Raji (cell line): Measurements from ENCODE around the gene HLA-DPB1.

Experiments
- POLR2A ChIP-seq: IDR thresholded peaks from 2 replicates; pipeline ENCODE4 v1.6.1; 2011; ENCODE audit warnings: low read depth, low read length, control low read depth; ENCODE audit not compliant: insufficient read depth

Gene HLA-DPB1

GRCh38 chr6:33112148-33112547, 36.4 kb downstream of the HLA-DPB1 start:
- TF ChIP-seq POLR2A: no peak

GRCh38 chr6:33113755-33114154, 38.0 kb downstream of the HLA-DPB1 start:
- TF ChIP-seq POLR2A: no peak

- TF ChIP-seq POLR2A: no peak
Measured at GRCh38 chr6:33114406-33114805, 38.6 kb downstream of the HLA-DPB1 start.

GRCh38 chr6:33116417-33116816, 40.6 kb downstream of the HLA-DPB1 start:
- no peak for TF ChIP-seq POLR2A

- no peak for TF ChIP-seq POLR2A
Measured at GRCh38 chr6:33116841-33117711, 41.3 kb downstream of the HLA-DPB1 start.

- no peak for TF ChIP-seq POLR2A
Measured at GRCh38 chr6:33117811-33118277, 42.1 kb downstream of the HLA-DPB1 start.

- TF ChIP-seq POLR2A: no peak
Measured at GRCh38 chr6:33118525-33119123, 42.8 kb downstream of the HLA-DPB1 start.

- no peak for TF ChIP-seq POLR2A
Measured at GRCh38 chr6:33120001-33120400, 44.2 kb downstream of the HLA-DPB1 start.

- TF ChIP-seq POLR2A: no peak
Measured at GRCh38 chr6:33123181-33123580, 47.4 kb downstream of the HLA-DPB1 start.

- TF ChIP-seq POLR2A: no peak
Measured at GRCh38 chr6:33123732-33124524, 48.1 kb downstream of the HLA-DPB1 start.

GRCh38 chr6:33124525-33124901, 48.7 kb downstream of the HLA-DPB1 start:
- TF ChIP-seq POLR2A: no peak

GRCh38 chr6:33124947-33125346, 49.2 kb downstream of the HLA-DPB1 start:
- TF ChIP-seq POLR2A: no peak

- TF ChIP-seq POLR2A: no peak
Measured at GRCh38 chr6:33126101-33126714, 50.4 kb downstream of the HLA-DPB1 start.

GRCh38 chr6:33128318-33128717, 52.5 kb downstream of the HLA-DPB1 start:
- TF ChIP-seq POLR2A: no peak

- no peak for TF ChIP-seq POLR2A
Measured at GRCh38 chr6:33132081-33132524, 56.3 kb downstream of the HLA-DPB1 start.
